Renal pelvis (tissue), 4 donors: ENCODE results near the gene OR51E1. TPM values are rescaled to one million over a fixed set of nuclear protein-coding genes. Genes with fewer than 3 reads are reported as not detected.

ENCODE experiments used
- DNase-seq: peaks from one replicate; pipeline ENCODE4 v3.0.0-alpha.2; 2013
- polyA plus RNA-seq, 3 donors: library from polyadenylated mRNA; unstranded; fragments of 120-200 nt; gene quantifications; one replicate each; pipeline ENCODE4 v1.2.1, GENCODE V29; 2013; ENCODE audit not compliant: insufficient read length in 3 of 3

Gene OR51E1
- polyA plus RNA-seq, 3 donors = 1.0 to 1.6 (median 1.3) TPM

GRCh38 chr11:4704790-4705334 lies 61.1 kb downstream of the OR51E1 start:
- DNase-seq = peak; percentile 35

Other genes starting within 250 kb of the OR51E1 start
- not detected for gene OR52K2, start 194.7 kb upstream of the OR51E1 start, polyA plus RNA-seq
- under 1 TPM; 0.07 to 0.33 (median 0.23) TPM for gene OR52K1, start 161.3 kb upstream of the OR51E1 start, polyA plus RNA-seq
- gene OR52M1, start 98.8 kb upstream of the OR51E1 start, polyA plus RNA-seq = not detected
- gene OR52I2, start 62.2 kb upstream of the OR51E1 start, polyA plus RNA-seq = under 1 TPM in 1 of 3 donors, not detected in 2; 0.03 TPM
- gene OR52I1, start 49.9 kb upstream of the OR51E1 start, polyA plus RNA-seq = under 1 TPM; 0.03 to 0.12 (median 0.10) TPM
- gene TRIM68, start 35.8 kb upstream of the OR51E1 start, polyA plus RNA-seq = 10 to 100 TPM; 19.2 to 26.8 (median 20.9) TPM
- not detected for gene OR51D1, start 6.5 kb upstream of the OR51E1 start, polyA plus RNA-seq
- under 1 TPM; 0.65 to 0.88 (median 0.84) TPM for gene OR51E2, start 53.9 kb downstream of the OR51E1 start, polyA plus RNA-seq
- gene MMP26, start 60.8 kb downstream of the OR51E1 start, polyA plus RNA-seq = under 1 TPM; 0.29 to 0.44 (median 0.31) TPM
- not detected for gene OR51F1, start 126.0 kb downstream of the OR51E1 start, polyA plus RNA-seq
- not detected for gene OR52R1, start 160.4 kb downstream of the OR51E1 start, polyA plus RNA-seq
- gene OR51F2, start 177.3 kb downstream of the OR51E1 start, polyA plus RNA-seq = not detected
- gene OR51S1, start 205.2 kb downstream of the OR51E1 start, polyA plus RNA-seq = not detected
- gene OR51T1, start 237.9 kb downstream of the OR51E1 start, polyA plus RNA-seq = not detected